ENCODE data around the gene SPINK8. TPM values are rescaled to one million over a fixed set of nuclear protein-coding genes. Genes with fewer than 3 reads are reported as not detected.

Gene SPINK8
- total RNA-seq, 1 experiment from 2014 or later: not detected

Other genes starting within 250 kb of the SPINK8 start
- 42.5 and 45.4 TPM in 2 replicates for gene CDC25A, start 145.2 kb downstream of the SPINK8 start, total RNA-seq (2014; rRNA removed; shearing (Covaris generic))
- not detected in 2 replicates for gene CAMP, start 110.2 kb downstream of the SPINK8 start, total RNA-seq (2014; rRNA removed; shearing (Covaris generic))
- gene ZNF589, start 92.6 kb downstream of the SPINK8 start, total RNA-seq (2014; rRNA removed; shearing (Covaris generic)): 8.1 and 14.8 TPM in 2 replicates
- 6.1 and 15.9 TPM in 2 replicates for gene NME6, start 32.3 kb downstream of the SPINK8 start, total RNA-seq (2014; rRNA removed; shearing (Covaris generic))
- gene FBXW12, start 38.6 kb upstream of the SPINK8 start, total RNA-seq (2014; rRNA removed; shearing (Covaris generic)): 0.68 TPM in 1 of 2 replicates, not detected in the other
- 10.7 and 23.5 TPM in 2 replicates for gene PLXNB1, start 96.4 kb upstream of the SPINK8 start, total RNA-seq (2014; rRNA removed; shearing (Covaris generic))
- gene CCDC51, start 106.5 kb upstream of the SPINK8 start, total RNA-seq (2014; rRNA removed; shearing (Covaris generic)): 21.3 and 30.0 TPM in 2 replicates
- 770 and 948 TPM in 2 replicates for gene TMA7, start 106.6 kb upstream of the SPINK8 start, total RNA-seq (2014; rRNA removed; shearing (Covaris generic))
- 10.8 and 12.6 TPM in 2 replicates for gene ATRIP, start 113.1 kb upstream of the SPINK8 start, total RNA-seq (2014; rRNA removed; shearing (Covaris generic))
- 115 and 124 TPM in 2 replicates for gene SHISA5, start 170.5 kb upstream of the SPINK8 start, total RNA-seq (2014; rRNA removed; shearing (Covaris generic))
- gene PFKFB4, start 223.1 kb upstream of the SPINK8 start, total RNA-seq (2014; rRNA removed; shearing (Covaris generic)): 9.7 and 18.8 TPM in 2 replicates
- not detected in 2 replicates for gene UCN2, start 230.1 kb upstream of the SPINK8 start, total RNA-seq (2014; rRNA removed; shearing (Covaris generic))